Activated T-cell treated with anti-CD3 and anti-CD28 coated beads for 48 hours (primary cell): ENCODE data around the gene NPHP4.

Experiments used
- DNase-seq: peaks from one replicate; pipeline ENCODE4 v3.0.0-alpha.2; 2020; ENCODE audit warnings: low read depth

Gene NPHP4

GRCh38 chr1:5992026-5992813 lies at the start of gene NPHP4:
Gene NPHP4, minus strand, starts transcription at chr1:5992425. Its CDS starts 6,136 bp downstream, at chr1:5986289.
- DNase-seq, result peak; percentile 98

GRCh38 chr1:6041432-6042062 lies 49.3 kb upstream of the NPHP4 start:
- DNase-seq, result no peak

GRCh38 chr1:6040861-6041415 lies 48.7 kb upstream of the NPHP4 start:
- DNase-seq, result no peak

GRCh38 chr1:6040444-6040843 lies 48.2 kb upstream of the NPHP4 start:
- DNase-seq, result no peak

- no peak for DNase-seq
Observed at GRCh38 chr1:6039031-6039430, 46.8 kb upstream of the NPHP4 start.

DNA sequence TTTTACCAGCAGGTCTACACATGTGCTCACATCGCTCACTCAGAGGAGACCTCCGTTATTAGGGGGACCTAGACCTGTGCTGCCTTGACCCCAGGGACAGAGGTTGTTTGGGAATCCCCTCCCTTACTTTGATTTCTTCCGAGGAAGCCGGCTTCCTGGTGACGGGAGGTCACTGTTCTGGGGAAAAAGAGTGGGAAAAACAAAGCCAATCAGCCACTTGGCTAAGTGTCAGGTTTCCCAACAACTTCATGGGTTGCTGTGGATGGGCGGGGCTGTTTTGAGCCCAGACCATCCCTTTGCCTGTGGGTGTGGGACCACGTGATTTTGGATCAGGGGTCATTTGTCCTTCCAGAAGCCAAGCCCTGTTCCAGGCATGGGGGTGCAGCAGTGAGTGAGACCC lies 46.4 kb upstream of the NPHP4 start:
- no peak for DNase-seq

DNA sequence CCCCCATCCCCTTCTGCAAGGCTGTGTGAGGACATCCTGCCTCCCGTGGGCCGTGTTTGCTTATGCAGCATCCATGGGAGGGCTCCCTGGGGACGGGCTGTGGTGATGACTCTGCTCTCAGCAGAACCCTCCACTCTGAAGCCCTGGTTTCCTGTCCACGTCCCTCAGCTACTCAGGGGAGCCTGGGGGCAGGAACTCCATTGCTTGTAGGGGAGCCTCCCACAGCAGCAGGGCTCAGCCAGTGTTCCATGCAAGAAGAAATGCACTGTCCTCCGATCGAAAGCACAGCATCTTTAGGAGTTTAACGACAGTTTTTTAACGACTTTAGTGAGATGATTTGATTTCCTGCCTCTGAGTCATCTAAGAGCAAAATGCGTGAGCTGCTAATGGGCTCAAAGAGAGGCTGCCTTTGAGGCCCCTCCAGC lies 45.1 kb upstream of the NPHP4 start:
- no peak for DNase-seq

- DNase-seq, result no peak
Observed at GRCh38 chr1:6035719-6036118, 43.5 kb upstream of the NPHP4 start.

DNA sequence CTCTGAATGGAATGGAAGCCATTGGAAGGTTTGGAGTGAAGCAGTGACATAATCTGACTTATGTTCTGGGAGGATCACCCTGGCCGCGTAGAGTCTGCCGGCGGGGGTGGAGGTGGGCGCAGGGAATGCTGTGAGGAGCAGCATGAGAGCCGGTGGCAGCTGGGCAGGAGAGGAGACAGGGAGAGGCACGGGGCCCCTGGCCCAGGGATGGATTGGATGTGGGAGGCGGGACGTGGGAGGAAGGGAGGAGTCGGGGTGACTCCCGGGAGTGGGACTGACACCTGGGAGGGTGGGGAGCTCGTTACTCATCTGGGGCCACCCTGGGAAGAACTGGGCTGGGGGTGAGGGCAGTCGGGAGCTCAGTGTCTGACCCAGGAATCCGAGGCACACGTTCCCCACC lies 43.1 kb upstream of the NPHP4 start:
- no peak for DNase-seq

- DNase-seq, result no peak
Observed at GRCh38 chr1:6034750-6035096, 42.5 kb upstream of the NPHP4 start.

- DNase-seq, result peak; percentile 21
Observed at GRCh38 chr1:6033986-6034749, 41.9 kb upstream of the NPHP4 start.

DNA sequence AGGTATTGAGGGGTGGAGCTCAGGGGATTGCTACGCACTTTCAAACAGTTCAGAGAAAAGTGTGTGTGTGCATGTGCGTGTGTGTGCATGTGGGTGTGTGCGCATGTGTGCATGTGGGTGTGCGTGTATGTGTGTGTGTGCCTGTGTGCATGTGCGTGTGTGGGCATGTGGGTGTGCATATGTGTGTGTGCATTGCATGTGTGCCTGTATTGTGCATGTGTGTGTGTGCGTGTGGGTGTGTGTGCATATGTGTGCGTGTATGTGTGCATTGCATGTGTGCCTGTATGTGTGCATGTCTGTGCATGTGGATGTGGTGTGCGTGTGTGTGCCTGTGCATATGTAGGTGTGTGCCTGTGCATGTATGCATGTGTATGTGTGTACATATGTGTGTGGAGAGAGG lies 40.9 kb upstream of the NPHP4 start:
- no peak for DNase-seq

GRCh38 chr1:6030547-6031261 lies 38.5 kb upstream of the NPHP4 start:
- no peak for DNase-seq

DNA sequence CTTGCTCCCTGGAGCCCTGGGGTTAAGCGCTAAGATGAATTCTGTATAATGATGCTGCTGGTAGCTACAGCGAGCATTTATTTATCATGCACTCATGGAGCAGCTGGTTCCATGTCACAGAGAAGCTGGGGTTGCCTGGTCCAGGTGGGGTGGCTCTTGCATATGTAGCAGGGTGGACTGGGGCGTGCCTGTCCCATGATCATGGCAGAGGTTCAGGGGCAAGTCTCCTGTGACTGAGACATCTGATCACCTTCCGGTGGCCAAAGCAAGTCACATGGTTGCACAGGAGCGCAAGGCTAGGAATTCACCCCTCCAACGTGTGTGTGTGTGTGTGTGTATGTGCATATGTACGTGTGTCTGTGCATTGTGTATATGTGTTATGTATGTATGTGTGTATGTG lies 37.9 kb upstream of the NPHP4 start:
- no peak for DNase-seq

DNA sequence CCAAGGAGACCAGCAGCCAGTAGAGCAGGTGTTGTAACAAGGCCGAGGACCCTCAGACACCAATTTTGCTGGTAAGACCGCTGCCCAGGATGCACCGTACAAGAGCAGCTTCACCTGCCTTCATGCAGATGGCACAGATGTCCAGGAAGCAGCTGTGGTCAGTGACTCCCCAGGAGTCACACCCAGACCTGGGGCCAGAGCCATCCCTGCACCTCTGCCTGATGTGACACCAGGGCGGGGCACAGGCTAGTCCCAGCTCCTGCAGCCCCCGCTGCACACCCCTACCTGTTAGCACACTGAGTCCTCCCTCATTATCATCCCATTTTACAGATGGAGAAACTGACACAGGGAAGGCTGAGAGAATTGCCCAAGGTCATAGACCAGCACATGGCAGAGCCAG lies 37.1 kb upstream of the NPHP4 start:
- DNase-seq, result no peak

DNA sequence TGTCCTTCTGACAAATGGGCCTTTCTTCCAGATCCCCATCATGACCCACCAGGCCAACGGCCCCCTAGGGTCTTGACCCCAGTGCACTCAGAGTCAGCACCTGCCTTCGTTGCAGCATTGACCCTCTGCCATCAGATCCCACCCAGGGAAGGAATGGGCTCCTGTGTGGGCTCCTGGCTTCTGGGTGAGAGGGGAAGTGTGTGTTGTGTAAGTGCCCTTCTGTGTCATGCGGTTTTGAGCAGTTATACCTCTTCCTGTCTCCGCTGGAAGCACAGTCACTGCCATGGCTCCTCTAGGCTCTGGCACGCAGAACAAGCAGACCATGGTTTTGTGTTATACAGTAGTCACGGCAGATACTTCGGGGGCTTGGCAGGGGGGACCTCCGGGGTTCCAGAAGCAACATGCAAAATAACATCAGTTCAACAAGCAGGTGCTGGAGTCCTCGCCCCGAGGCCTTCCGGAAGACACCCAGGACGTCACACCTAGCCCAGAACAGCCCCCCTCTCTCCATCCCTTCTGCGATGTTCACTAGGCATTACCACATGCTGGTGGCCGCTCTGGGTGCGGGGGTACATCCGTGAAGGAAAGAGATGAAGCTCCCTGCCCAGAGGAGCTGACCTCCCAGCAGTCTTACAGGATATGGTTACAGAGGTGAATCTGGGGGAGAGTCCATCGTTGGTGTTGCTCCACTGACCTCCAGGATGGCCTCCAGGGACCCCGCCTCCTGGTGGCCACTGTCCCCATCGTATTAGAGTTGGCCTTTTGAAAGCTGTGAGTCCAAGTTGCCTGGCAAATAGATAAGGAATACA lies 36.0 kb upstream of the NPHP4 start:
- DNase-seq, result peak; percentile 54

DNA sequence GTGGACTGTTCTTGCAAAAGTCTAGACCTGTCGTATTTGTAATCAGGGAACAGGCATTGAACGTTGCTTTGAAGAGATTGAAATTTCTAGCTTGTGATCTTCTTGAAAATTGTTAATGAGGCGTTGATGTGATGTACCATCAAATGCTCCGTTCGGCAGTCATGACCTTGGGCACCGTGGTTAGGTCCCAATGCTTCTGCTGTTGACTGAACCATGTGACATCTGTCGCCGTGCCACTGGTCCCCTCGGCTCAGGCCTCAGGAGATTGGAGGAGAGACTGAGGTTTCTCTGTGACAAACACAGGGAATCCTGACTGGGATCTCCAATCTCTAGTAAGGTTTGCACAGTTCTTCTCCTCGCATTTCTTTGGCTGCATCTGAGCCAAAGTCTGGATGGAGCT lies 35.4 kb upstream of the NPHP4 start:
- DNase-seq, result peak; percentile 28

DNA sequence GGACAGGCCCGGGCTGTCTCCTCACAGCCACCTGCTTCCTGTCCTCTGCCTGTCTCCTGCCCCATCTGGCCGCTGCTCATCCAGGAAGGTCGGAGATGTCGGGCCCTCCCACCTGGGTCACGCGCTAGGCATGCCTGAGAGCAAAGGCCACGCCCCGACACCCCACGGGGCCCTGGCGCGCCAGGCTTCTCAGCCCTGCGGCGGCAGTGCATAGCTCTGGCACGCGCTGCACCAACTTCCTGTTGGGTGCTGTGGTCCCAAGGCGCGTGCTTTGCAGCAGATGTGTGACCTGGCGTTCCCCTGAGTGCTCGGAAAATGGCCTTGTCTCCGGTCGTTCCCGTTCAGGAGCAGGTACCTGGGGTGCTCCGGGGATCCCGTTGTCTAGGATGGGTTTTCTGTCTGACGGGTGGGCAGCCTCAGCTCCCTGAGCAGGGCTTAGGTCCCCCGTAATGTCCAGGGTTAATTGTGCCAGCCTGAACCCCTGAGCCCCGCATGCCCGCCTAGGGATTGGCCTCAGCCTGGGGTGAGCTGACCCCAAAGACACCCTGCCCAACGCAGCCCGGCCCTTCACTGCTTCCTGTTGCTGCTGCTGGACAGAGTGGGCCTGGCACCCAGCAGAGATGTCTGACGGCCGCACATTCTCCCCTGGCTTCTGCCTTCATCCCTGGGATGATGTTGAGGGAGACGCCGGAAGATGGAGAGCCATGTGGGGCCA lies 34.0 kb upstream of the NPHP4 start:
- DNase-seq, result peak; percentile 96

- DNase-seq, result no peak
Observed at GRCh38 chr1:6025269-6026094, 33.3 kb upstream of the NPHP4 start.

DNA sequence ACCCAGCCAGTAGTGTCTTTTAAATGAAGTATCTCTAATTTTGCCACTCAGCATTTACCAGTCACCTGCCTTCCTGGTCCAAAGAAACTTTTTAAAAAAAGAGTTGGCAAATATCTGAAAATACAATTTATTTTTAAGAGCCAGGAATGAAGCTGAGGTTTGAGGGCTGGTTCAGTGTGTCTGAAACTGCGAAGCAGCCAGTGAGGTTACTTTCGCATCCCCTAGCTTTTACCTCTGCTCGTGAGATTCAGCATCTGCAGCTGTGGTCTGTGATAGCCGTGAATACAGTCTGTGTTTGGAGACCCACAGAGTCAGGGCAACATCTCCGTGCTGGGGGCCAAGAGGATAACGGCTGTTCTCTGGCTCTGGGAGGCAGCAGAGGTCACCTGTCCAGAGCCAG lies 32.2 kb upstream of the NPHP4 start:
- DNase-seq, result no peak
